ENCODE results near the gene KLHL33.

GRCh38 chr14:20441461-20441860, 5.5 kb upstream of the KLHL33 start:
- no peak for TF ChIP-seq POLR2A (IDR thresholded peaks at IDR 0.05)
- TF ChIP-seq, protein P1, sequence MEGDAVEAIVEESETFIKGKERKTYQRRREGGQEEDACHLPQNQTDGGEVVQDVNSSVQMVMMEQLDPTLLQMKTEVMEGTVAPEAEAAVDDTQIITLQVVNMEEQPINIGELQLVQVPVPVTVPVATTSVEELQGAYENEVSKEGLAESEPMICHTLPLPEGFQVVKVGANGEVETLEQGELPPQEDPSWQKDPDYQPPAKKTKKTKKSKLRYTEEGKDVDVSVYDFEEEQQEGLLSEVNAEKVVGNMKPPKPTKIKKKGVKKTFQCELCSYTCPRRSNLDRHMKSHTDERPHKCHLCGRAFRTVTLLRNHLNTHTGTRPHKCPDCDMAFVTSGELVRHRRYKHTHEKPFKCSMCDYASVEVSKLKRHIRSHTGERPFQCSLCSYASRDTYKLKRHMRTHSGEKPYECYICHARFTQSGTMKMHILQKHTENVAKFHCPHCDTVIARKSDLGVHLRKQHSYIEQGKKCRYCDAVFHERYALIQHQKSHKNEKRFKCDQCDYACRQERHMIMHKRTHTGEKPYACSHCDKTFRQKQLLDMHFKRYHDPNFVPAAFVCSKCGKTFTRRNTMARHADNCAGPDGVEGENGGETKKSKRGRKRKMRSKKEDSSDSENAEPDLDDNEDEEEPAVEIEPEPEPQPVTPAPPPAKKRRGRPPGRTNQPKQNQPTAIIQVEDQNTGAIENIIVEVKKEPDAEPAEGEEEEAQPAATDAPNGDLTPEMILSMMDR (IDR thresholded peaks at IDR 0.05) = no peak

Data from body of pancreas (tissue), 4 donors.